NT2/D1 (cell line): ENCODE results near the gene ROCK2.
A peak's percentile ranks its signal among the peaks of the same experiment; 100 is the strongest.

Experiments used
- DNase-seq: peaks from one replicate; pipeline ENCODE4 v3.0.0-alpha.2; 2011; ENCODE audit warnings: low read depth, low spot score
- H3K27me3 ChIP-seq: 2 replicates; pipeline ENCODE4 v1.6.0; 2011; ENCODE audit warnings: mild to moderate bottlenecking; ENCODE audit not compliant: insufficient read length, insufficient read depth
- H3K36me3 ChIP-seq: 2 replicates; pipeline ENCODE4 v1.6.1; 2011; ENCODE audit warnings: mild to moderate bottlenecking, low read length, mixed read lengths; ENCODE audit not compliant: insufficient read depth, insufficient read length
- H3K4me1 ChIP-seq: 2 replicates; pipeline ENCODE4 v1.5.1; 2011; ENCODE audit not compliant: insufficient read depth, insufficient read length
- H3K4me3 ChIP-seq: 2 replicates; pipeline ENCODE4 v1.5.1; 2011; ENCODE audit warnings: low read depth; ENCODE audit not compliant: insufficient read length
- H3K9ac ChIP-seq: 2 replicates; pipeline ENCODE4 v1.6.0; 2011; ENCODE audit warnings: low read depth; ENCODE audit not compliant: insufficient read length
- H3K9me3 ChIP-seq: 2 replicates; pipeline ENCODE4 v1.5.1; 2011; ENCODE audit warnings: mild to moderate bottlenecking, low read length; ENCODE audit not compliant: insufficient read depth
- SUZ12 ChIP-seq: IDR thresholded peaks from 2 replicates; pipeline ENCODE4 v1.6.1; 2011; ENCODE audit not compliant: insufficient read length, insufficient read depth; ENCODE audit errors: extremely low read depth
- YY1 ChIP-seq: IDR thresholded peaks from 2 replicates; pipeline ENCODE4 v1.6.1; 2011; ENCODE audit not compliant: insufficient read length, insufficient read depth
- ZNF274 ChIP-seq: IDR thresholded peaks from 2 replicates; pipeline ENCODE4 v1.6.1; 2011; ENCODE audit warnings: mild to moderate bottlenecking, low read depth, low read length

Gene ROCK2

DNA sequence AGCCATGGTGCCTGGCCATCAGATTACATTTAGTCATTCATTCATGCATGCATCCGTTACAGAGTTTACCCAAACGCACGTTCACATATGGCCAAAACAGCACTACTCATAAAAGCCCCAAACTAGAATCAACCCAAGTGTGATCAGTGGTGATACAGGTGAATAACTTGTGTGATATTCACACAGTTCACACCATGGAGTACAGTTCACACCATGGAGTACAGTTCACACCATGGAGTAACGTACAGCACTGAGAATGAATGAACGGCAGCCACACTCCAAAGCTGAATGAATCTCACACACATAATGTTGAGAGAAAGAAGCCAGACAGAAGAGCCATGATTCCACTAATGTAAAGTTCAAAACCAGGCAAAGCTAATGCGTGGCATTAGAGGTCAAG lies 201.4 kb downstream of the ROCK2 start:
- Histone ChIP-seq H3K27me3 (no peaks in the 10 kb centered on the region), H3K4me3 (no peak overlapping the region), H3K9me3 (peaks cover 6% of the 10 kb centered on the region; the same call in 1 of the 2 replicates), H3K9ac (no peak overlapping the region), H3K4me1 (no peaks in the 10 kb centered on the region), H3K36me3 (no peaks in the 10 kb centered on the region)
- no peak for DNase-seq
- TF ChIP-seq ZNF274: no peak
- TF ChIP-seq YY1: no peak
- no peak for TF ChIP-seq SUZ12

DNA sequence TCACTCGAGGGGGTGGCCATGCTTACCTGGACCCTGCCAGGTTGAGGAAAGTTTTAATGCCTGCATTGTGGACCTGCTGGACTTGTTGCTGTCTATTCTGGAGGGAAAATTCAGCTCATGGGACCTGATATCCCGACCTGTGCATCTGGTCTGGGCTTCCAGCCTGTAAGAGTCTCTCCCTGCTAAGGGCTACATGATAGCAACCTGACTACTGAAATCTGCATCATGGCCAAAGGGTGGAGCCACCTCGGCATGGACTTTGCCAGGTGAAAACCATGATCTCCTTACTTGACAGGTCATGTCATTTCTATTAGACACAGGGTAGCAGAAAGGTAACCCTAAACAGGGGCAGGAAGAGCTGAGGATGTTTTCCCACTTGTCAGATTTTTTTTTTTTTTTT lies 202.1 kb downstream of the ROCK2 start:
- H3K9me3 ChIP-seq: peaks cover 3% of the 10 kb centered on the region; the same call in 1 of the 2 replicates
- H3K36me3 ChIP-seq: no peaks in the 10 kb centered on the region
- no peak for TF ChIP-seq YY1
- TF ChIP-seq ZNF274: no peak
- no peak for TF ChIP-seq SUZ12
- H3K27me3 ChIP-seq: no peaks in the 10 kb centered on the region
- no peak for DNase-seq
- H3K9ac ChIP-seq: no peak overlapping the region
- H3K4me3 ChIP-seq: no peak overlapping the region
- H3K4me1 ChIP-seq: no peaks in the 10 kb centered on the region

DNA sequence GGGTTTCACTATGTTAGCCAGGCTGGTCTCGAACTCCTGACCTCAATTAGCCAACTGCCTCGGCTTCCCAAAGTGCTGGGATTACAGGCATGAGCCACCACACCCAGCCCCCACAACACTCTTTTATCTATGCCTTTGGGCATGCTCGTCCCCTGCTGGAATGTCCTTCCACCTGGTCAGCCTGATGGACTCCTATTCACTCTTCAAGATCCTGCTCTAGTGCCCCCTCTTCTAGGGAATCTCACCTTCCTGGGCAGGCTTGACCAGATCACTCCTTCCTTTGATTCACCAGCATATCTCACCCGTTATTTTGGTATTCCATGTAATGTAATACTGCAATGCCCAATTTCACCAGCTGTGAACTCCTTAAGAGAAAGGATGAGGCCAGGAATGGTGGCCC lies 203.1 kb downstream of the ROCK2 start:
- no peaks in the 10 kb centered on the region for H3K4me1 ChIP-seq
- no peaks in the 10 kb centered on the region for H3K27me3 ChIP-seq
- TF ChIP-seq YY1 (no peak), SUZ12 (no peak), ZNF274 (no peak)
- no peak overlapping the region for H3K4me3 ChIP-seq
- no peaks in the 10 kb centered on the region for H3K9me3 ChIP-seq
- H3K36me3 ChIP-seq: no peaks in the 10 kb centered on the region
- H3K9ac ChIP-seq: no peak overlapping the region
- DNase-seq: no peak

DNA sequence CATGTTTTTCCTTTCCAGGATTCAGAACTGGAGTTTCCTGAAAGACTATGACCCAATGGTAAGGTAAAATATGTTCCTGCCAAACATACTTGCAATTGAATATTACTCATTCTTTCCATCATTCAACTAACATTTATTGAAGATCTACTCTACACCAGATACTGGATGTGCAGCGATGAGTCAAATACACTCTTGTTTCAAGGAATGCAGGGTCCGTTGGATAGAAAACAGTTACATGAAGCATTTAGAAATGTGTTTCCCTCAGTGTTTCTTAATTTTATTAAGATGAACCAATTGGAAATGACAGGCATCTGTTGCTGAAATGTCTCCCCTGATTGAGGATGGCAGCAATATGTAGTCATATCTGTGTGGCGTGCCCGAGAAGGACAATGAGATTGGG lies 203.9 kb downstream of the ROCK2 start:
- TF ChIP-seq ZNF274: no peak
- no peak for TF ChIP-seq YY1
- no peak for TF ChIP-seq SUZ12
- no peaks in the 10 kb centered on the region for H3K27me3 ChIP-seq
- no peak overlapping the region for H3K4me3 ChIP-seq
- no peak overlapping the region for H3K9ac ChIP-seq
- no peaks in the 10 kb centered on the region for H3K36me3 ChIP-seq
- no peaks in the 10 kb centered on the region for H3K9me3 ChIP-seq
- no peaks in the 10 kb centered on the region for H3K4me1 ChIP-seq
- no peak for DNase-seq

DNA sequence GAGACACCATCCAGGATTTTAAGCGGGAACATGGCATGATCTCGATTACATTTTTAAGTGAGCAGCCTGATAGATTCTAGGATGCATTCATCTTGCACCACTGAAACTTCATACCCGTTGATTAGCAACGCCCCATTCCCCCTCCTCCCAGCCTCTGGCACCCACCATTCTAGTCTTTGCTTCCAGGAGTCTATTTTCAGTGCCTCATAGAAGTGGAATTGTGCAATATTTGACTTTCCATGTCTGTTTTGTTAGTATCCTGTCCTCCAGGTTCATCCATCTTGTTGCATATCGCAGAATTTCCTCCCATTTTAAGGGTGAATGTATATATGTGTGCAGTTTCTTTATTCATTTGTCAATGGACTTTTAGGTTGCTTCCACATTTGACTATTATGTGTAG lies 210.1 kb downstream of the ROCK2 start:
- no peaks in the 10 kb centered on the region for H3K36me3 ChIP-seq
- H3K4me3 ChIP-seq: no peak overlapping the region
- H3K9ac ChIP-seq: no peak overlapping the region
- DNase-seq: no peak
- TF ChIP-seq YY1: no peak
- peaks cover 8% of the 10 kb centered on the region for H3K4me1 ChIP-seq
- no peaks in the 10 kb centered on the region for H3K9me3 ChIP-seq
- H3K27me3 ChIP-seq: no peaks in the 10 kb centered on the region

DNA sequence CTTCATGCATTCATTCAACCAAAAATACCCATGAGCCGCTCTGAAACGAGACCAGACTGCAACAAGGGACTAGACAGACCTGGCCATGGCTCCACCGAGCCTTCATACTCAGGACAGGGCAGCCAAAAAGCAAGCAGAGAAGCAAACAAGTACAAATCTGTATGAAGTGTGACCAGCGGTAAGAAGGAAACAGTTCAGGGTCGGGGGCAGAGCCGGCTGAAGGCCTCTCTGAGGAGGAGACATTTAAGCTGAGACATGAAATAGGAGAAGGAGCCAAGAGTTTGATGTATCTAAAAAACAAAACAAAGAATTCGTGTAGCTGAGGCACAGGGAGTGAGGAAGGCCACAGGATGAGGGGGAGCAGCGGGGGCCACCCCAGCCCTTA lies 210.5 kb downstream of the ROCK2 start:
- Histone ChIP-seq H3K9ac (no peak overlapping the region), H3K9me3 (no peaks in the 10 kb centered on the region), H3K27me3 (no peaks in the 10 kb centered on the region), H3K4me1 (peaks cover 8% of the 10 kb centered on the region), H3K36me3 (no peaks in the 10 kb centered on the region), H3K4me3 (no peak overlapping the region)
- no peak for DNase-seq
- TF ChIP-seq SUZ12: no peak
- TF ChIP-seq YY1: no peak
- TF ChIP-seq ZNF274: no peak

DNA sequence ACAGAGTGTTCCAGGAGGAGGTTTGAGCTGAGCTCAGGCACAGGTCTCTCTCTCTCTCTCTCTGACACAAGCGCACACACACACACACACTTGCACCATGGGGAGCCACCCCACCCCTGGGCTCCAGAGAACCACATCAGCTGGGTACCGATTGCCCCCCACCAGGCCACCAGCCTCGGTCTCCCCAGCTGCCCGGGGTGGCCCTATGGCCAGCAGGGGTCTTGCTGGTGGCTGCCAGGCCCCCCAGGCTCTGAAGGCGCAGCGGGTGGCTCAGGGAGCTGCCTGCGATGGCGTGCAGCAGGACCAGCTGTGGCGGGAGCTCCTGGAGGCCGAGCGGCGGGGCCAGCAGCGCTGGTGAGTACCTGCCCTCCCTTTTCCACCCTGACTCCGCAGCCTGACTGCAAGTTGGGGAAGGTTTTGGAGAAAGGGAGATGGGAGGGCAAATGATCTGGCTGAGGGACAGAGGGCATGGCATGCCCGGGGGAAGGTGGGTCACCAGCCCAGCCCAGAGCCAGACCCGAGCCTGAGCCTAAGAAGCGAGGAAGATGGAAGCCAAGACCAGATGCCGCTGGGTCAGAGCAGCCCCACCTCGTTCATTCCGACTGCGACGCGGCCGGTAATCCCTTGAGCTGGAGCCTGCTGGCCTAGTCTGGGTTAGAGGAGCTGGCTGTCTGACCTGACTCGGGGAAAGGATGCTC lies 211.0 kb downstream of the ROCK2 start:
- Histone ChIP-seq H3K4me1 (peaks cover 8% of the 10 kb centered on the region), H3K36me3 (no peaks in the 10 kb centered on the region), H3K4me3 (peak overlapping the region; percentile 18), H3K9me3 (no peaks in the 10 kb centered on the region), H3K9ac (no peak overlapping the region), H3K27me3 (no peaks in the 10 kb centered on the region)
- DNase-seq: no peak
- TF ChIP-seq ZNF274: no peak
- no peak for TF ChIP-seq SUZ12
- no peak for TF ChIP-seq YY1
